SK-MEL-5 (cell line): ENCODE measurements around the gene CFAP119. TPM values are rescaled to one million over a fixed set of nuclear protein-coding genes. Genes with fewer than 3 reads are reported as not detected.
A peak's percentile ranks its signal among the peaks of the same experiment; 100 is the strongest.

Source experiments
- DNase-seq: peaks from one replicate; pipeline ENCODE4 v3.0.0-alpha.2; 2016; ENCODE audit warnings: low read depth, low spot score
- in situ Hi-C: cut with HindIII; loops from 2 replicates; pipeline ENCODE4 v1.10.0; 2016; ENCODE audit warnings: low sequenced_read_pairs, high pct_unique_total_duplicates, low pct_unique_long_range_greater_than_20kb
- total RNA-seq: library from RNA; depleted of rRNA; stranded (reverse); fragments of >200 nt; shearing (Covaris generic); gene quantifications from 2 replicates; pipeline ENCODE4 v1.2.3, GENCODE V29; 2014

CFAP119 gene
- total RNA-seq, 1 experiment from 2014 or later = 0.05 TPM

- DNase-seq = no peak
- in situ Hi-C loops = no loop called here
Measured at GRCh38 chr16:30784215-30784614, 22.4 kb upstream of the CFAP119 start.

GRCh38 chr16:30783280-30784109 lies 21.6 kb upstream of the CFAP119 start:
- no peak for DNase-seq
- in situ Hi-C loops = no loop called here

GRCh38 chr16:30782486-30783279 lies 20.8 kb upstream of the CFAP119 start:
- no peak for DNase-seq
- in situ Hi-C loops = no loop called here

- no peak for DNase-seq
- in situ Hi-C loops = no loop called here
Measured at GRCh38 chr16:30780549-30780948, 18.7 kb upstream of the CFAP119 start.

GRCh38 chr16:30780021-30780420 lies 18.2 kb upstream of the CFAP119 start:
- DNase-seq = no peak
- in situ Hi-C loops = no loop called here

- in situ Hi-C loops = no loop called here
- DNase-seq = no peak
Measured at GRCh38 chr16:30779596-30779995, 17.7 kb upstream of the CFAP119 start.

- DNase-seq = no peak
- in situ Hi-C loops = no loop called here
Measured at GRCh38 chr16:30778549-30779244, 16.8 kb upstream of the CFAP119 start.

GRCh38 chr16:30777591-30778297 lies 15.9 kb upstream of the CFAP119 start:
- in situ Hi-C loops = no loop called here
- DNase-seq = no peak

GRCh38 chr16:30775392-30776188 lies 13.7 kb upstream of the CFAP119 start:
- DNase-seq = peak; percentile 86
- in situ Hi-C loops = no loop called here

GRCh38 chr16:30775131-30775391 lies 13.2 kb upstream of the CFAP119 start:
- in situ Hi-C loops = no loop called here
- no peak for DNase-seq

- DNase-seq = no peak
- in situ Hi-C loops = no loop called here
Measured at GRCh38 chr16:30774367-30775130, 12.7 kb upstream of the CFAP119 start.

GRCh38 chr16:30773826-30774225 lies 12.0 kb upstream of the CFAP119 start:
- in situ Hi-C loops = no loop called here
- DNase-seq = no peak

- DNase-seq = no peak
- in situ Hi-C loops = no loop called here
Measured at GRCh38 chr16:30771726-30772125, 9.9 kb upstream of the CFAP119 start.

- DNase-seq = no peak
- in situ Hi-C loops = no loop called here
Measured at GRCh38 chr16:30769379-30770089, 7.7 kb upstream of the CFAP119 start.

- in situ Hi-C loops = no loop called here
- DNase-seq = no peak
Measured at GRCh38 chr16:30768583-30769181, 6.8 kb upstream of the CFAP119 start.
